Caco-2 (cell line): ENCODE measurements around the gene ROBO1. TPM values are rescaled to one million over a fixed set of nuclear protein-coding genes. Genes with fewer than 3 reads are reported as not detected.

Experiments
- BruUV-seq: library from RNA; stranded (reverse); fragments of 400-500 nt; replicated peaks from 2 replicates; lab custom pipeline; 2021; lab: Mats Ljungman, UMichigan
- CTCF ChIA-PET: fragments of 300-600 bp; sonication (Branson Sonifier 250); formaldehyde crosslinking; loops from one replicate; lab custom pipeline; 2022; ENCODE audit warnings: antibody characterized with exemption; lab: Charles Lee
- POLR2A ChIA-PET: fragments of 300-600 bp; sonication (Branson Sonifier 250); formaldehyde crosslinking; loops from one replicate; lab custom pipeline; 2022; ENCODE audit warnings: antibody characterized with exemption; lab: Charles Lee
- DNase-seq, 2 experiments: peaks; one replicate each; pipeline versions ENCODE4 v3.0.0 to v3.0.0-alpha.2; 2020 to 2022
- H3K27me3 ChIP-seq: replicated peaks from 2 replicates; pipeline ENCODE4 v1.6.0; 2011; ENCODE audit warnings: low read length; ENCODE audit not compliant: control insufficient read depth, insufficient read depth
- H3K36me3 ChIP-seq: 2 replicates; pipeline ENCODE4 v1.5.1; 2011; ENCODE audit warnings: low read length; ENCODE audit not compliant: control insufficient read depth, insufficient read depth
- H3K4me1 ChIP-seq: fragments of 250-450 bp; sonication (Bioruptor Pico); 2 replicates; pipeline ENCODE4 v1.5.1; 2020; ENCODE audit warnings: mild to moderate bottlenecking
- H3K4me3 ChIP-seq: 2 replicates; pipeline ENCODE4 v1.5.1; 2011; ENCODE audit warnings: low read depth, mild to moderate bottlenecking, control low read depth, low read length
- H3K9me3 ChIP-seq: fragments of 250-450 bp; sonication (Bioruptor Pico); 2 replicates; pipeline ENCODE4 v1.5.1; 2020; ENCODE audit warnings: mild to moderate bottlenecking, moderate library complexity
- H3K27ac Mint-ChIP-seq: one replicate; pipeline ENCODE4 v1.8.0; 2022; ENCODE audit warnings: mixed read lengths; ENCODE audit not compliant: unreplicated experiment
- H3K27me3 Mint-ChIP-seq: one replicate; pipeline ENCODE4 v1.8.0; 2022; ENCODE audit warnings: mixed read lengths; ENCODE audit not compliant: insufficient read depth, unreplicated experiment
- H3K36me3 Mint-ChIP-seq: one replicate; pipeline ENCODE4 v1.8.0; 2022; ENCODE audit warnings: mild to moderate bottlenecking, mixed read lengths; ENCODE audit not compliant: insufficient read depth, unreplicated experiment
- H3K4me1 Mint-ChIP-seq: one replicate; pipeline ENCODE4 v1.8.0; 2022; ENCODE audit warnings: low read depth, mixed read lengths; ENCODE audit not compliant: unreplicated experiment
- H3K4me3 Mint-ChIP-seq: one replicate; pipeline ENCODE4 v1.8.0; 2022; ENCODE audit warnings: mild to moderate bottlenecking, moderate library complexity, mixed read lengths; ENCODE audit not compliant: unreplicated experiment
- H3K9me3 Mint-ChIP-seq: one replicate; pipeline ENCODE4 v1.8.0; 2022; ENCODE audit warnings: mixed read lengths; ENCODE audit not compliant: unreplicated experiment
- CTCF ChIP-seq, 2 experiments: fragments of 200-600 bp in 1 of 2; IDR thresholded peaks; 1 replicate in 1 of 2; 2 replicates in 1 of 2; pipeline versions ENCODE4 v1.5.1 to v1.8.0; 2011 to 2022; ENCODE audit warnings: antibody characterized with exemption in 1 of 2, control low read depth in 1 of 2, inconsistent platforms in 1 of 2, low read depth in 1 of 2, low read length in 1 of 2, mild to moderate bottlenecking in 1 of 2, moderate library complexity in 1 of 2; ENCODE audit not compliant: insufficient read depth in 1 of 2, severe bottlenecking in 1 of 2, unreplicated experiment in 1 of 2
- intact Hi-C: fragments of 100-400 bp; cut with micrococcal nuclease; formaldehyde crosslinking; loops from one replicate; pipeline ENCODE4 v1.10.0; 2022; ENCODE audit not compliant: unreplicated experiment
- total RNA-seq: library from RNA; stranded (reverse); gene quantifications from 2 replicates; pipeline ENCODE4 v1.2.3, GENCODE V29; 2022

ROBO1 gene
- total RNA-seq, 1 experiment from 2014 or later, result 1.8 TPM

GRCh38 chr3:79203144-79203519 lies 564.7 kb downstream of the ROBO1 start:
- Histone ChIP-seq H3K27me3 (no peaks in the 10 kb centered on the region), H3K9me3 (no peaks in the 10 kb centered on the region), H3K36me3 (no peaks in the 10 kb centered on the region), H3K4me1 (no peaks in the 10 kb centered on the region), H3K4me3 (no peak overlapping the region)
- TF ChIP-seq CTCF (IDR thresholded peaks at IDR 0.05; ENCODE audit: insufficient read depth in 1 of 2, low read depth in 1 of 2, low read length in 1 of 2, severe bottlenecking in 1 of 2, unreplicated experiment in 1 of 2), result no peak
- CTCF ChIA-PET, result no interaction called here
- Mint-ChIP-seq H3K27ac (no peak overlapping the region), H3K36me3 (no peaks in the 10 kb centered on the region), H3K27me3 (no peaks in the 10 kb centered on the region), H3K4me3 (no peak overlapping the region), H3K9me3 (no peaks in the 10 kb centered on the region), H3K4me1 (no peaks in the 10 kb centered on the region)
- no peak for DNase-seq
- no TSS peak for BruUV-seq
- intact Hi-C loops, result no loop called here
- POLR2A ChIA-PET, result no interaction called here

GRCh38 chr3:79202471-79203143 lies 565.2 kb downstream of the ROBO1 start:
- no peaks in the 10 kb centered on the region for H3K4me1 Mint-ChIP-seq
- DNase-seq, result no peak
- no peak overlapping the region for H3K27ac Mint-ChIP-seq
- no peaks in the 10 kb centered on the region for H3K36me3 Mint-ChIP-seq
- no peak overlapping the region for H3K4me3 Mint-ChIP-seq
- H3K27me3 ChIP-seq, result no peaks in the 10 kb centered on the region
- H3K4me3 ChIP-seq, result no peak overlapping the region
- CTCF ChIA-PET, result no interaction called here
- intact Hi-C loops, result no loop called here
- H3K36me3 ChIP-seq, result no peaks in the 10 kb centered on the region
- H3K4me1 ChIP-seq, result no peaks in the 10 kb centered on the region
- no peaks in the 10 kb centered on the region for H3K27me3 Mint-ChIP-seq
- no peaks in the 10 kb centered on the region for H3K9me3 ChIP-seq
- H3K9me3 Mint-ChIP-seq, result no peaks in the 10 kb centered on the region
- no peak for TF ChIP-seq CTCF (IDR thresholded peaks at IDR 0.05; ENCODE audit: insufficient read depth in 1 of 2, low read depth in 1 of 2, low read length in 1 of 2, severe bottlenecking in 1 of 2, unreplicated experiment in 1 of 2)
- POLR2A ChIA-PET, result no interaction called here
- no TSS peak for BruUV-seq

GRCh38 chr3:79200456-79200855 lies 567.3 kb downstream of the ROBO1 start:
- Mint-ChIP-seq H3K27ac (no peak overlapping the region), H3K4me1 (no peaks in the 10 kb centered on the region), H3K4me3 (no peak overlapping the region), H3K27me3 (no peaks in the 10 kb centered on the region), H3K36me3 (no peaks in the 10 kb centered on the region), H3K9me3 (no peaks in the 10 kb centered on the region)
- BruUV-seq, result no TSS peak
- intact Hi-C loops, result no loop called here
- ChIA-PET POLR2A (no interaction called here), CTCF (no interaction called here)
- Histone ChIP-seq H3K27me3 (no peaks in the 10 kb centered on the region), H3K9me3 (no peaks in the 10 kb centered on the region), H3K4me1 (no peaks in the 10 kb centered on the region), H3K4me3 (no peak overlapping the region), H3K36me3 (no peaks in the 10 kb centered on the region)
- DNase-seq, result no peak
- no peak for TF ChIP-seq CTCF (IDR thresholded peaks at IDR 0.05; ENCODE audit: insufficient read depth in 1 of 2, low read depth in 1 of 2, low read length in 1 of 2, severe bottlenecking in 1 of 2, unreplicated experiment in 1 of 2)
